ENCODE data around the gene BCO1. TPM values are rescaled to one million over a fixed set of nuclear protein-coding genes. Genes with fewer than 3 reads are reported as not detected.
A peak's percentile ranks its signal among the peaks of the same experiment; 100 is the strongest.

BCO1 gene
- total RNA-seq, result not detected

DNA sequence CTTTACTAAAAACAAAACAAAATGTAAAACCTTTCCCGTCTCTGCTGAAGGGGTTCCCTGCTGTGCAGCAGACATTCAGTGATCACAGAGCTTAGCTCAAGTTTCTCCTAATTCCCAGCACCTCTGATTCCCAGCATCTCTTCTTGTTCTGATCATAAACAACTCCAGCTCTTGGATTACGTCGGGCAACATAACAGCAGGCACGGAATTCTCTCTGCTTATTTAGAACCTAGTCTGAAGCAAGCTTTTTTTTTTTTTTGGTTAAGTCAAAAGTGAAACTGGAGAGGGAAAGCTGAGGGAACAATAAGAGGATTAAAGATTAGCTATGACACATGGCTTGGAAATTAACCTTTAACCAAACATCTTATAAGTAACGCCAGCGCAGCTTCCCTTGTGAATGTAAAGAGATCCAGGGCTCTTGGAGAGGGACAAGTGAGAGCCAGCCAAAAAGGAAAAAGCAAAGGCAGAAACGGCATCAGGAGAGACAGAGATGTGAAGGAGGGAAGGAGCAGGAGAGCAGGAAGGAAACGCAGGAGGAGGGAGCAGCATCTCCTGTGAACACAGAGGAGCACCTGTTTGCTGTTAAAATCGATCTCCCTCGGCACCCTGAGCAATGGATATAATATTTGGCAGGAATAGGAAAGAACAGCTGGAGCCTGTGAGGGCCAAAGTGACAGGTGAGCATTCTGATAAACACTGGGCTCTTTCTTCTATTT, at the start of gene BCO1:
BCO1 (plus strand) TSS at position 394 of the 716 bp plus-strand sequence; CDS start at position 614, 220 bp downstream.
- Mint-ChIP-seq H3K27ac (no peak within 1 kb of the TSS), H3K4me1 (peaks cover 3% of the 10 kb centered on the region), H3K27me3 (peaks cover 2% of the 10 kb centered on the region), H3K36me3 (ENCODE audit: low read depth) (no peaks in the 10 kb centered on the region), H3K9me3 (ENCODE audit: low read depth) (no peaks in the 10 kb centered on the region), H3K4me3 (no peak within 1 kb of the TSS)
- ChIA-PET POLR2A (no interaction called here), CTCF (interaction anchor here (0.6 to 1.1 kb wide), 4 partner anchors 13 to 543 kb away, joined by 3 to 4 read pairs (median 3); no protein-coding TSS in a partner anchor)
- intact Hi-C loops (cut with DNase I, micrococcal nuclease), result no loop called here
- DNase-seq (no peak), ATAC-seq (no peak)

DNA sequence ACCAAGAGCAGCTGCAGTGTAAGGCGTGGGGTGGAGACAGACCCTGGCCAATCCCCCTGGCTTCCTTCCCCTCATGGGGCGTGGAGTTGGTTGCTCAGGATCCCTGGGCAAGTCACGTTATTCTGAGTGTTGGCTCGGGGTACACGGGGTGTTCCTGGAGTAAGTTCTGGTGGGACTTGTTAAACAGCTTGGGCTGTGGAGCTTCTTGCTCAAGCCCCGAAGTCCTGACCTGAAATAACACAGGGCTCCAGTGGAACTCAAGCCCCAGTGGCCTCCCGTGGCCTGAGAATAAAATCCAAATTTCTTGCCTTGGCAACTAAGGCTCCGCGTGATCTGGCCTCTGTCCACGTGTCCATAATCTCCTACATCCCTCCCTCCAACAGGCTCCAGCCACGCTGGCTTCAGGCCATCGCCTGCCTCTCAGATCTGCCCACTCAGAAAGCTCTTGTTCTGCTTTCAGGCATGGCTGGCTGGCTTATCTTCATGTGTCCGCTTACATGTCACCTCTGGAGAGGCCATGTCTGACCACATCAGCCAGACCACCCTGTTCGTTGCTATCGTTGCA, 49.3 kb upstream of the BCO1 start:
- intact Hi-C loops (cut with DNase I, micrococcal nuclease), result no loop called here
- no peak overlapping the region for H3K4me3 Mint-ChIP-seq
- DNase-seq (no peak), ATAC-seq (no peak)
- no peak overlapping the region for H3K27ac Mint-ChIP-seq
- H3K27me3 Mint-ChIP-seq, result peaks cover 6% of the 10 kb centered on the region
- ChIA-PET CTCF (interaction anchor here (0.5 kb wide), 1 partner anchor 529 kb away, joined by 3 read pairs; no protein-coding TSS in a partner anchor), POLR2A (no interaction called here)
- no peaks in the 10 kb centered on the region for H3K36me3 Mint-ChIP-seq (ENCODE audit: low read depth)
- peaks cover 3% of the 10 kb centered on the region for H3K4me1 Mint-ChIP-seq
- no peaks in the 10 kb centered on the region for H3K9me3 Mint-ChIP-seq (ENCODE audit: low read depth)

GRCh38 chr16:81190667-81191066, 47.8 kb upstream of the BCO1 start:
- peaks cover 3% of the 10 kb centered on the region for H3K4me1 Mint-ChIP-seq
- CTCF ChIA-PET, result interaction anchor here (0.6 to 1.2 kb wide), 3 partner anchors 15 to 1845 kb away, joined by 3 to 4 read pairs (median 3); no protein-coding TSS in a partner anchor
- no peak for ATAC-seq
- POLR2A ChIA-PET, result no interaction called here
- DNase-seq, result no peak
- no peaks in the 10 kb centered on the region for H3K9me3 Mint-ChIP-seq (ENCODE audit: low read depth)
- intact Hi-C loops (cut with DNase I, micrococcal nuclease), result no loop called here
- H3K36me3 Mint-ChIP-seq (ENCODE audit: low read depth), result no peaks in the 10 kb centered on the region
- no peak overlapping the region for H3K4me3 Mint-ChIP-seq
- no peak overlapping the region for H3K27ac Mint-ChIP-seq
- H3K27me3 Mint-ChIP-seq, result peaks cover 10% of the 10 kb centered on the region

DNA sequence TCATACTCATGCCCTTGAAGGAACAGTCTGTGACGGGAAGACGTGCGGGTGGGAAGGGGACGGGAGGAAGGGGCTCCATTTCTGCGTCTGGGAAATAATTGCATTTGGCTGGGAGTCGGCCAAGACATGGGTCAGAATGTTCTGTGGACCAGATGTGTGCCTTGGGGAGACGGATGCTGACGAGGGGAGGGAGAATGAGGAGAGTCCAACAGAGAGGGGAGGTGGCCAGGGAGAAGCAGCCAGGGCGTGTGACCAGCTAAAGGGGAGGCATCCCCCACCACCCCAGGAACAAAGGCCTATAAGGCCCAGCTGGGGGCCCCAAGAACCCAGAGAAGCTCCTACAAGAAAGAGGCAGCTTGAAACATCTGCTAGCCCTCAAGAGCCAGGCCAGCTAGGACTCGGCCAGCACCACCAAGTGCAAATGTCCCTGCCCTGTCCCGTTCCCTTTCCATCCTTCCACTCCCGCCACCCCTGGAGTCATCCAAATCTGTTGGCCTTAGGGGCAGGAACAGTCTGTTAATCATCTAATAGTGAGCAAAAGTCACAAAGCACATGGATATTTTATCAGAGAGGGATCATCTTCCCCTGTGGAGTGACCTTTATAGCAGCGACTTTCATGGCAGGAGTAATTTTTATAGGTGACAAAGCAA, 42.5 kb upstream of the BCO1 start:
- Mint-ChIP-seq H3K4me1 (peaks cover 3% of the 10 kb centered on the region), H3K4me3 (no peak overlapping the region), H3K9me3 (ENCODE audit: low read depth) (no peaks in the 10 kb centered on the region), H3K27me3 (peaks cover 14% of the 10 kb centered on the region), H3K36me3 (ENCODE audit: low read depth) (no peaks in the 10 kb centered on the region), H3K27ac (no peak overlapping the region)
- ChIA-PET POLR2A (no interaction called here), CTCF (interaction anchor here (0.6 kb wide), 1 partner anchor 54 kb away, joined by 3 read pairs; no protein-coding TSS in a partner anchor)
- no peak for ATAC-seq
- DNase-seq, result no peak
- intact Hi-C loops (cut with DNase I, micrococcal nuclease), result no loop called here

GRCh38 chr16:81198635-81199034, 39.9 kb upstream of the BCO1 start:
- POLR2A ChIA-PET, result no interaction called here
- DNase-seq (no peak), ATAC-seq (no peak)
- Mint-ChIP-seq H3K27ac (no peak overlapping the region), H3K9me3 (ENCODE audit: low read depth) (no peaks in the 10 kb centered on the region), H3K27me3 (peaks cover 11% of the 10 kb centered on the region), H3K36me3 (ENCODE audit: low read depth) (no peaks in the 10 kb centered on the region), H3K4me3 (no peak overlapping the region), H3K4me1 (no peaks in the 10 kb centered on the region)
- intact Hi-C loops (cut with DNase I, micrococcal nuclease), result no loop called here
- CTCF ChIA-PET, result interaction anchor here (0.6 to 1.0 kb wide), 4 partner anchors 35 to 532 kb away, joined by 3 to 4 read pairs (median 3); no protein-coding TSS in a partner anchor

DNA sequence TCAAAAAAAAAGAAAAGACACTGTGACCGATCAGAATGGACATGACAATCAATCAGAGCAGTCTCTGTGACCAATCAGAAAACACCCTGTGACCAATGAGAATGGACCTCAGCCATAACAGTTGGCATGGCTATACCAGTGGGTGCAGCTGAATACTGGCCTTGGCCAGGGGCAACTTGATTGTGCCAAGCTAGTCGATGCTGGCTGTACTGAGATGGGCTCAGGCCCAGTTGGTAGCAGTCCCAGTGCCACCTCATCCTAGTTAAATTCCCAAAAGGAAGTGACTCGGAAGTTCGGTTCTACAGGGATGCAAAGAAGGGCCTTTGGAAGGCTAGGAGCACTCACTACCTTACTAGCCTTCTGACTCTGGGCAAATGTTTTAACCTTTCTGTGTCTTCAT, 37.2 kb upstream of the BCO1 start:
- intact Hi-C loops (cut with DNase I, micrococcal nuclease), result no loop called here

GRCh38 chr16:81204798-81205680, 33.5 kb upstream of the BCO1 start:
- Mint-ChIP-seq H3K4me1 (no peaks in the 10 kb centered on the region), H3K9me3 (ENCODE audit: low read depth) (no peaks in the 10 kb centered on the region), H3K4me3 (no peak overlapping the region), H3K27me3 (peaks cover 7% of the 10 kb centered on the region), H3K27ac (no peak overlapping the region), H3K36me3 (ENCODE audit: low read depth) (no peaks in the 10 kb centered on the region)
- ATAC-seq (no peak), DNase-seq (peak; percentile 75)
- intact Hi-C loops (cut with DNase I, micrococcal nuclease), result loop anchor here (1.0 to 5.0 kb wide), 2 partner anchors 147 to 533 kb away; no protein-coding TSS in a partner anchor
- CTCF ChIA-PET, result interaction anchor here (0.5 to 3.0 kb wide), 28 partner anchors 9 to 580 kb away, joined by 3 to 18 read pairs (median 4); partner anchors contain the start of gene GAN
- POLR2A ChIA-PET, result no interaction called here

More for the DNA sequence above, 37.2 kb upstream of the BCO1 start:
- ATAC-seq, result no peak
- ChIA-PET CTCF (interaction anchor here (0.9 kb wide), 1 partner anchor 16 kb away, joined by 5 read pairs; no protein-coding TSS in a partner anchor), POLR2A (interaction anchor here (0.7 kb wide), 1 partner anchor 529 kb away, joined by 4 read pairs; no protein-coding TSS in a partner anchor)
- H3K9me3 Mint-ChIP-seq (ENCODE audit: low read depth), result no peaks in the 10 kb centered on the region
- H3K4me3 Mint-ChIP-seq, result no peak overlapping the region
- H3K27me3 Mint-ChIP-seq, result peaks cover 8% of the 10 kb centered on the region
- H3K36me3 Mint-ChIP-seq (ENCODE audit: low read depth), result no peaks in the 10 kb centered on the region
- H3K27ac Mint-ChIP-seq, result no peak overlapping the region
- DNase-seq, result no peak
- H3K4me1 Mint-ChIP-seq, result no peaks in the 10 kb centered on the region

GRCh38 chr16:81207076-81207475, 31.4 kb upstream of the BCO1 start:
- Mint-ChIP-seq H3K27me3 (peaks cover 11% of the 10 kb centered on the region), H3K9me3 (ENCODE audit: low read depth) (no peaks in the 10 kb centered on the region), H3K4me3 (no peak overlapping the region), H3K36me3 (ENCODE audit: low read depth) (no peaks in the 10 kb centered on the region), H3K27ac (no peak overlapping the region), H3K4me1 (no peaks in the 10 kb centered on the region)
- intact Hi-C loops (cut with DNase I, micrococcal nuclease), result loop anchor here in 1 of 2 experiments (5.0 kb wide), 1 partner anchor 145 kb away; no protein-coding TSS in a partner anchor
- DNase-seq (no peak), ATAC-seq (no peak)
- CTCF ChIA-PET, result interaction anchor here (0.8 to 1.2 kb wide), 2 partner anchors 24 to 27 kb away, joined by 3 read pairs; no protein-coding TSS in a partner anchor
- POLR2A ChIA-PET, result no interaction called here

DNA sequence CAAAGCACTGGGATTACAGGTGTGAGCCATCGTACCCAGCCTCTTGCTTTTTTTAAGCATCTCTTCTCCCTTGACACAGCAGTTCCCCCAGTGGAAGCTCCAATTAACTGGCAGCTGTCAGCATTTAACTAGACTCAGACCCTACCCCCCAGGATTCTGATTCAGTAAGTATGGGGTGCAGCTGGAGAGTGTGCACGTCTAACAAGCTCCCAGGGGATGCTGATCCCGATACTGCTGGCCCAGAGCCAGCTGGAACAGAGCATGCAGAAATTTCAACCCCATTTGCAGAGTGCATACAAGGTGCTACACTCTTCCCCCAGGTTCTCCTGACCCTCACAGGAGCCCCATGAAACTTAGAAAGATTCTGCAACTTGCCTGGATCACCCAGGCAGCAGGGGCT, 27.7 kb upstream of the BCO1 start:
- ATAC-seq, result no peak
- Mint-ChIP-seq H3K4me3 (no peak overlapping the region), H3K27ac (no peak overlapping the region), H3K9me3 (ENCODE audit: low read depth) (no peaks in the 10 kb centered on the region), H3K27me3 (peaks cover 10% of the 10 kb centered on the region), H3K36me3 (ENCODE audit: low read depth) (no peaks in the 10 kb centered on the region), H3K4me1 (no peaks in the 10 kb centered on the region)
- ChIA-PET POLR2A (no interaction called here), CTCF (interaction anchor here (0.7 to 1.2 kb wide), 2 partner anchors 10 to 135 kb away, joined by 3 read pairs; no protein-coding TSS in a partner anchor)
- intact Hi-C loops (cut with DNase I, micrococcal nuclease), result no loop called here
- no peak for DNase-seq

DNA sequence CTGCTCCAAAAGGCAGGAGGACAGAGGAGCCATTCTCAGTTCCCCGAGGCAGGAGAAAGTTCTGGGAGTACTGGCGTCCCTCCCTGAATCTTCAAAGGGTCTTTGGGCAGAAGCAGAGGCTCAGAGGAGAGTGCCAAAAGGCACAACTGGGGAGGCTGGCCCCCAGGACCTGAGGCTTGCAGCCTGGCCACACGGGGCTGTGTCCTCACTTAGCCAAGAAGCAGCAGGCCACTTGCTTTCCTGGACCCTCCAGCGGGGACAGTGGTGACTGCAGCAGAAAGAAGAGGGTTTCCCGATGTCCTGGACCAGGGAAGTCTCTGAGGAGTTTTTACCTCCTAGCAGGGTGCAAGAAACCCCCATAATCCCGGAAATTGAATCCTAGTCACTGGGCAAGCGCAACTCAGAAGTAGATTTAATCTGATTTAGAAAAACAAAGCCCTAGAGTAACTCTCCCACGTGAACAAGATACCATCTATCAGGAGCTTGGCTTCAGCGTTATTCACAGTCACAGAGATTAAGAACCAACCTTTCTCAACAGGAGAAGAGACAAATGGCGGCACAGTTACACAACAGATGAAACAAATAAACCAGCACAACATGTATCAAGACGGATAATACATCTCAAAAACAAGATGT, 25.5 kb upstream of the BCO1 start:
- ATAC-seq, result no peak
- Mint-ChIP-seq H3K27ac (no peak overlapping the region), H3K9me3 (ENCODE audit: low read depth) (no peaks in the 10 kb centered on the region), H3K27me3 (peaks cover 10% of the 10 kb centered on the region), H3K4me1 (no peaks in the 10 kb centered on the region), H3K36me3 (ENCODE audit: low read depth) (no peaks in the 10 kb centered on the region), H3K4me3 (no peak overlapping the region)
- intact Hi-C loops (cut with DNase I, micrococcal nuclease), result no loop called here
- DNase-seq, result no peak
- ChIA-PET POLR2A (no interaction called here), CTCF (no interaction called here)

All from activated CD4-positive, alpha-beta T cell treated with anti-CD3 and anti-CD28 coated beads for 36 hours (primary cell).